ENCODE data around the gene DNHD1. TPM values are rescaled to one million over a fixed set of nuclear protein-coding genes. Genes with fewer than 3 reads are reported as not detected.

Gene DNHD1
- total RNA-seq, 2 donors from 2014 or later = 7.4 to 11.8 TPM

GRCh38 chr11:6526411-6527135, 29.5 kb downstream of the DNHD1 start:
- no peak for TF ChIP-seq CTCF (IDR thresholded peaks at IDR 0.05)
- H3K36me3 ChIP-seq = no peaks in the 10 kb centered on the region
- no peaks in the 10 kb centered on the region for H3K4me1 ChIP-seq
- DNase-seq = no peak
- H3K27ac ChIP-seq = no peak overlapping the region
- H3K4me3 ChIP-seq = no peak overlapping the region
- H3K27me3 ChIP-seq = no peaks in the 10 kb centered on the region
- no peak overlapping the region for H3K9ac ChIP-seq (ENCODE audit: low read depth in 2 of 2, low read length in 2 of 2)
- intact Hi-C loops (cut with DNase I) = no loop called here
- no peaks in the 10 kb centered on the region for H3K9me3 ChIP-seq

- Histone ChIP-seq H3K9ac (ENCODE audit: low read depth in 2 of 2, low read length in 2 of 2) (no peak overlapping the region), H3K27me3 (no peaks in the 10 kb centered on the region), H3K4me3 (no peak overlapping the region), H3K9me3 (no peaks in the 10 kb centered on the region), H3K36me3 (no peaks in the 10 kb centered on the region), H3K4me1 (no peaks in the 10 kb centered on the region), H3K27ac (no peak overlapping the region)
- TF ChIP-seq CTCF (IDR thresholded peaks at IDR 0.05) = no peak
- intact Hi-C loops (cut with DNase I) = no loop called here
- DNase-seq = no peak
Observed at GRCh38 chr11:6529266-6529665, 32.2 kb downstream of the DNHD1 start.

- Histone ChIP-seq H3K9me3 (no peaks in the 10 kb centered on the region), H3K4me3 (no peak overlapping the region), H3K9ac (ENCODE audit: low read depth in 2 of 2, low read length in 2 of 2) (no peak overlapping the region), H3K27ac (no peak overlapping the region), H3K36me3 (no peaks in the 10 kb centered on the region), H3K27me3 (no peaks in the 10 kb centered on the region), H3K4me1 (no peaks in the 10 kb centered on the region)
- TF ChIP-seq CTCF (IDR thresholded peaks at IDR 0.05) = no peak
- no peak for DNase-seq
- intact Hi-C loops (cut with DNase I) = loop anchor here (5.0 kb wide), 1 partner anchor 151 kb away; the partner anchor contains the start of gene MRPL17
Observed at GRCh38 chr11:6530848-6531247, 33.8 kb downstream of the DNHD1 start.

GRCh38 chr11:6531267-6531752, 34.2 kb downstream of the DNHD1 start:
- Histone ChIP-seq H3K4me3 (no peak overlapping the region), H3K9ac (ENCODE audit: low read depth in 2 of 2, low read length in 2 of 2) (no peak overlapping the region), H3K36me3 (no peaks in the 10 kb centered on the region), H3K4me1 (no peaks in the 10 kb centered on the region), H3K27ac (no peak overlapping the region), H3K9me3 (no peaks in the 10 kb centered on the region), H3K27me3 (no peaks in the 10 kb centered on the region)
- peak; percentile 67 for TF ChIP-seq CTCF (IDR thresholded peaks at IDR 0.05)
- intact Hi-C loops (cut with DNase I) = loop anchor here (5.0 kb wide), 1 partner anchor 151 kb away; the partner anchor contains the start of gene MRPL17
- DNase-seq = no peak

GRCh38 chr11:6538456-6538855, 41.4 kb downstream of the DNHD1 start:
- no peak for DNase-seq
- no peaks in the 10 kb centered on the region for H3K4me1 ChIP-seq
- H3K4me3 ChIP-seq = no peak overlapping the region
- TF ChIP-seq CTCF (IDR thresholded peaks at IDR 0.05) = no peak
- H3K36me3 ChIP-seq = no peaks in the 10 kb centered on the region
- H3K27me3 ChIP-seq = no peaks in the 10 kb centered on the region
- H3K9ac ChIP-seq (ENCODE audit: low read depth in 2 of 2, low read length in 2 of 2) = no peak overlapping the region
- intact Hi-C loops (cut with DNase I) = no loop called here
- H3K9me3 ChIP-seq = no peaks in the 10 kb centered on the region
- H3K27ac ChIP-seq = no peak overlapping the region

Measured in colonic mucosa (tissue), 4 donors.